H54 (cell line): ENCODE results near the gene CLTC.
A peak's percentile ranks its signal among the peaks of the same experiment; 100 is the strongest.

Experiments used
- DNase-seq: peaks from one replicate; pipeline ENCODE4 v3.0.0; 2011; ENCODE audit warnings: low spot score, mixed read lengths; ENCODE audit not compliant: insufficient read length
- FAIRE-seq: peaks from 3 replicates; lab custom pipeline; 2011; peaks lifted over from hg19 to GRCh38; lab: Jason Lieb, UNC
- POLR2A ChIP-seq: IDR thresholded peaks from 2 replicates; pipeline ENCODE4 v1.6.1; 2011; ENCODE audit warnings: low read depth, mild to moderate bottlenecking, low read length

CLTC gene

DNA sequence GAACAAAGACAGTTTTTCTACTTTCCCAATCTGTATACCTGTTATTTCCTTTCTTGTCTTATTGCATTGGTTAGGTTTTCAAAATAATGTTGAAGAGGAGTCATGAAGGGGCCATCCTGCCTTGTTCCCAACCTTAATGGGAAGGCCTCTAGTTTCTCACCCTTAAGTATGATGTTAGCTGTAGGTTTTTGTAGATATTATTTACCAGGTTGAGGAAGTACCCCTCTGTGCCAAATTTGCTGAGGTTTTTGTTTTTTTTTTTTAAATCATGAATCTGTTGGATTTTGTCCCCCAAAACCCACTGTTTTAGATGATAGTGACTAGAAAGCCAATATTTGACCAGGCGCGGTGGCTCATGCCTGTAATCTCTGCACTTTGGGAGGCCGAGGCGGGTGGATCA is 124.1 kb downstream of the CLTC start:
- FAIRE-seq (no peak), DNase-seq (no peak)
- TF ChIP-seq POLR2A: no peak

DNA sequence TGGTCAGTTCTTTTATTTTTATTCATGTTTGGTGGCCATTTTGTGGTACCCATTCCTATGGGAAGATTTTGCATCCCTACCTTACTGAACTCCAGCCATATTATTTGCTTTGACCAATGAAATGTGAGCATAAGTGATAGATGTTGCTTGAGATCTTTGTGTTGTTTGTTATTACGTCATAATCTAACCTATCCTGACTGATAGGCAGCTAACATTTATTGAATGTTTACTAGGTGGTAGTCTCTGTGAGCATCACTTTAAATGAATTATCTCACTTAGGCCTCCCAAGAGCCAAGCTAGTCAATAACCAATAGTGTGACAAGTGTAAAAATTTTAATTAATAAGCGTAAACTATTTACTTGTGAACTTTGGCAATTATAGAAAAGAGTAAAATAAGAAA is 125.3 kb downstream of the CLTC start:
- no peak for TF ChIP-seq POLR2A
- peak; percentile 82 for FAIRE-seq
- DNase-seq: no peak
